ENCODE data around the gene TRIM37.

The TRIM37 gene

GRCh38 chr17:59010026-59010425, 96.7 kb downstream of the TRIM37 start:
- no peak for TF ChIP-seq CTCF (IDR thresholded peaks at IDR 0.05; ENCODE audit: extremely low read depth, insufficient read depth, missing control alignments)
- no peak for DNase-seq (ENCODE audit: low spot score)
- in situ Hi-C loops (cut with MboI; ENCODE audit: low pct_unique_long_range_greater_than_20kb, low sequenced_read_pairs, unreplicated experiment), result loop anchor here (25.0 kb wide), 1 partner anchor 423 kb away; no protein-coding TSS in a partner anchor

GRCh38 chr17:59008737-59009136, 97.9 kb downstream of the TRIM37 start:
- no peak for DNase-seq (ENCODE audit: low spot score)
- TF ChIP-seq CTCF (IDR thresholded peaks at IDR 0.05; ENCODE audit: extremely low read depth, insufficient read depth, missing control alignments), result no peak
- in situ Hi-C loops (cut with MboI; ENCODE audit: low pct_unique_long_range_greater_than_20kb, low sequenced_read_pairs, unreplicated experiment), result loop anchor here (10.0 to 25.0 kb wide), 2 partner anchors 421 to 484 kb away; no protein-coding TSS in a partner anchor

DNA sequence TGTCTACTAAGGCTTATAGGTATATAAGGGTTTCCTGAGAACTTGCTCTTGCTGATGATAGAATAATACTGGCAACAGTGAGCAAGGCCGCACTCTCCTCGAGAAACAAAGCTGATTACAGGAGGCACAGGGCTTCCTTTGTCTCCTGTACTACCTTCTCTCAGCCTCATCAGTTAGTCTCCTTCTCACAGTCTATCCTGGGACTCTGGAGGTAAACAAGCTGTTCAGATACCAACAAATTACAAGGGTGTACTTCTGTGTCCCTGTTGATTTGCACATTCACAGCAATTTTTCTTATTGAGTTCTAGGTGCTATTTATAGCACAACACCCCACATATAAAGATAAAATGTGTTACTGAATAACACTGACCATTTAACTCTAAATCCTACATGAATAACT, 98.7 kb downstream of the TRIM37 start:
- in situ Hi-C loops (cut with MboI; ENCODE audit: low pct_unique_long_range_greater_than_20kb, low sequenced_read_pairs, unreplicated experiment), result loop anchor here (10.0 to 25.0 kb wide), 2 partner anchors 421 to 483 kb away; no protein-coding TSS in a partner anchor
- no peak for TF ChIP-seq CTCF (IDR thresholded peaks at IDR 0.05; ENCODE audit: extremely low read depth, insufficient read depth, missing control alignments)
- no peak for DNase-seq (ENCODE audit: low spot score)

GRCh38 chr17:59004338-59005111, 102.2 kb downstream of the TRIM37 start:
- peak; percentile 48 for DNase-seq (ENCODE audit: low spot score)
- in situ Hi-C loops (cut with MboI; ENCODE audit: low pct_unique_long_range_greater_than_20kb, low sequenced_read_pairs, unreplicated experiment), result loop anchor here (5.0 to 25.0 kb wide), 3 partner anchors 292 to 480 kb away; no protein-coding TSS in a partner anchor
- peak; percentile 90 for TF ChIP-seq CTCF (IDR thresholded peaks at IDR 0.05; ENCODE audit: extremely low read depth, insufficient read depth, missing control alignments)

GRCh38 chr17:59003860-59004259, 102.8 kb downstream of the TRIM37 start:
- no peak for DNase-seq (ENCODE audit: low spot score)
- no peak for TF ChIP-seq CTCF (IDR thresholded peaks at IDR 0.05; ENCODE audit: extremely low read depth, insufficient read depth, missing control alignments)
- in situ Hi-C loops (cut with MboI; ENCODE audit: low pct_unique_long_range_greater_than_20kb, low sequenced_read_pairs, unreplicated experiment), result loop anchor here (5.0 to 25.0 kb wide), 3 partner anchors 292 to 479 kb away; no protein-coding TSS in a partner anchor

DNA sequence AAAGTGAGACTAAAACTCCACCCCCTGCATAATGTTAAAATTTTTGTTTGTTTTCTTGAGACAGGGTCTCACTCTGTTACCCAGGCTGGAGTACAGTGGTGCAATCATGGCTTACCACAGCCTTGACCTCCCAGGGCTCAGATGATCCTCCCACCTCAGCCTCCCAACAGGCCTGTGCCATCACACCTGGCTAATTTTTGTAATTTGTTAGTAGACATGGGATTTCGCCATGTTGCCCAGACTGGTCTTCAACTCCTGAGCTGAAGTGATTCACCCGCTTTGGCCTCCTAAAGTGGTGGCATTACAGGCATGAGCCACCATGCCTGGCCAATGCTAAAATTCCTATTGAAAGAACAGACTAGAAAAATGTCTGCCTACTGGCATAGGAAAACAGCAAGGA, 103.8 kb downstream of the TRIM37 start:
- no peak for DNase-seq (ENCODE audit: low spot score)
- TF ChIP-seq CTCF (IDR thresholded peaks at IDR 0.05; ENCODE audit: extremely low read depth, insufficient read depth, missing control alignments), result no peak
- in situ Hi-C loops (cut with MboI; ENCODE audit: low pct_unique_long_range_greater_than_20kb, low sequenced_read_pairs, unreplicated experiment), result loop anchor here (5.0 to 25.0 kb wide), 3 partner anchors 291 to 478 kb away; no protein-coding TSS in a partner anchor
